ENCODE data around the gene DIPK2A.

DNA sequence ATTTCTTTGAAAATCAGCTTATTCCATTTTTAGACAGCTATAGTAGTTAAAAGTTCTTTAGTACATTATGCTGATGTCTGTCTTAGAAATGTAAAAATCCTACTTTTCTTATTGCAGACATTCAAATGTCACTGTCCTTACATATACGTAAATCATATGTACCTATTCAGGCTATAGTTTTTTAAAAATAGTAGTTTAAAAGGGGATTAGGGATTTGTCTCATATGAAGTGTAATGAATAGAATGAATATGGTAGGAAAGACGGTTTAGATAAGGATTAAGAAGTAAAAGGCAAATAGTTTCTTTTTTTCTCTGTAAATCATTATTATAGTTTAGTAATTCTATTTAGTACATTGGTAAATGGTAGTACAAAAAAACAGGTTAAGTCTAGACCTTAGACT lies 7.4 kb downstream of the DIPK2A start:
- TF ChIP-seq CTCF (IDR thresholded peaks at IDR 0.05) (no peak), POLR2A (IDR thresholded peaks at IDR 0.05) (no peak)
